HAP-1 (cell line): ENCODE results near the gene SLC5A10.
"Not testable (repeated sequence)": the region's sequence is repeated elsewhere in the genome, so short reads cannot be mapped to it uniquely, and the experiment has no call there.

Experiments used
- DNase-seq, 2 experiments: peaks; one replicate each; pipeline ENCODE4 v3.0.0-alpha.2; 2016 to 2020; ENCODE audit warnings: low spot score in 2 of 2
- H3K27me3 ChIP-seq: fragments of 250-450 bp; sonication (Bioruptor Pico); 2 replicates; pipeline ENCODE4 v1.5.1; 2020; ENCODE audit warnings: low read depth, mild to moderate bottlenecking, moderate library complexity
- H3K36me3 ChIP-seq: fragments of 250-450 bp; sonication (Bioruptor Pico); replicated peaks from 2 replicates; pipeline ENCODE4 v1.5.1; 2020; ENCODE audit warnings: mild to moderate bottlenecking
- H3K4me1 ChIP-seq: fragments of 250-450 bp; sonication (Bioruptor Pico); 2 replicates; pipeline ENCODE4 v1.5.1; 2020; ENCODE audit warnings: mild to moderate bottlenecking
- H3K4me3 ChIP-seq: fragments of 250-450 bp; sonication (Bioruptor Pico); 2 replicates; pipeline ENCODE4 v1.5.1; 2020; ENCODE audit warnings: mild to moderate bottlenecking, moderate library complexity
- H3K9me3 ChIP-seq: fragments of 250-450 bp; sonication (Bioruptor Pico); 2 replicates; pipeline ENCODE4 v1.5.1; 2020; ENCODE audit warnings: mild to moderate bottlenecking, moderate library complexity
- in situ Hi-C: fragments of 300-500 bp; cut with MboI; formaldehyde crosslinking; loops from 3 replicates; pipeline ENCODE4 v1.14.3; 2020; ENCODE audit warnings: low sequenced_read_pairs, inconsistent platforms, mixed read lengths

The SLC5A10 gene

DNA sequence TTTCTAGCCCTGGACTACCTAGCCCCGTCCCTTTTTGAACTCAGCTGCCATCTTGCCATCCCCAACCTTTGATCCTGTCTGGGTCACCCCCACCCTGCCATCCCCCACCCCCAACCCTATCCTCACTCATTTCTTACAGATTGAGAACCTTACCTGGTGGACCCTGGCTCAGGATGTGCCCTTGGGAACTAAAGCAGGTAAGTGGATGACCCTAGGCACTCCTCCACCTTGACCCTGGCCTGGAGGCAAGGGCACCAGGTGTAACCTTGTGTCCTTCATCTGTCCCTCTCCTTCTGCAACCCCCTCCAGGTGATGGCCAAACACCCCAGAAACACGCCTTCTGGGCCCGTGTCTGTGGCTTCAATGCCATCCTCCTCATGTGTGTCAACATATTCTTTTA lies 68.1 kb downstream of the SLC5A10 start:
- H3K4me1 ChIP-seq, result no peaks in the 10 kb centered on the region
- no peaks in the 10 kb centered on the region for H3K27me3 ChIP-seq
- no peak overlapping the region for H3K4me3 ChIP-seq
- no peaks in the 10 kb centered on the region for H3K9me3 ChIP-seq
- H3K36me3 ChIP-seq, result no peaks in the 10 kb centered on the region
- in situ Hi-C loops, result no loop called here
- DNase-seq, result no peak

- H3K36me3 ChIP-seq, H3K9me3 ChIP-seq, H3K4me3 ChIP-seq, H3K27me3 ChIP-seq, H3K4me1 ChIP-seq, in situ Hi-C loops, DNase-seq: not testable (repeated sequence)
These were observed 69.2 kb downstream of the SLC5A10 start for GRCh38 chr17:19021011-19021621.

DNA sequence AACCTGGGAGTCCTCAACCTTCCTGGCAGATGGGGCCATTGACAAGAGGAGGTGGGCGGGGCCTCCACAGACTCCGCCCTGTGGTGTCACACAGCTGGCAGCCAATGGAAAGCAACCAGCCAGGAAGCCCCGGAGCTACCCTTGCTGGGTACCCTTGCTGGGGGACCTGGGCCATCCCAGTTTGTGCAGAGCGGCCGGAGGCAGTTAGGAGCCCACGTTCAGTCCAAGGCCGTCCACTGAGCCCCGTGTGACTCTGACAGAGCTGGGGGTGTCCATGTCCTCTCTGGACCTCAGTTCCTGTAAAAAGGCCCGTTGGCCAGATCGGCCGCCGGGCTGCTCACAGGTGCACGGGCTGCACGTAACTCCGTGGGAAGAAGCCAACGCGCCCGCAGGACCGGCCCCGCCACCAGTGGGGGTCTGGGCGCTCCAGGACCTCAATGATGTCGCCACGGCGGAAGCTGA lies 69.7 kb downstream of the SLC5A10 start:
- peak in 1 of 2 experiments; percentile 66 for DNase-seq
- no peaks in the 10 kb centered on the region for H3K4me1 ChIP-seq
- no peak overlapping the region for H3K4me3 ChIP-seq
- H3K9me3 ChIP-seq, result no peaks in the 10 kb centered on the region
- no peaks in the 10 kb centered on the region for H3K36me3 ChIP-seq
- H3K27me3 ChIP-seq, result no peaks in the 10 kb centered on the region
- in situ Hi-C loops, result no loop called here

GRCh38 chr17:19022128-19022527 lies 70.2 kb downstream of the SLC5A10 start:
- no peak overlapping the region for H3K4me3 ChIP-seq
- in situ Hi-C loops, result no loop called here
- no peaks in the 10 kb centered on the region for H3K9me3 ChIP-seq
- no peaks in the 10 kb centered on the region for H3K27me3 ChIP-seq
- no peaks in the 10 kb centered on the region for H3K36me3 ChIP-seq
- H3K4me1 ChIP-seq, result no peaks in the 10 kb centered on the region
- no peak for DNase-seq

DNA sequence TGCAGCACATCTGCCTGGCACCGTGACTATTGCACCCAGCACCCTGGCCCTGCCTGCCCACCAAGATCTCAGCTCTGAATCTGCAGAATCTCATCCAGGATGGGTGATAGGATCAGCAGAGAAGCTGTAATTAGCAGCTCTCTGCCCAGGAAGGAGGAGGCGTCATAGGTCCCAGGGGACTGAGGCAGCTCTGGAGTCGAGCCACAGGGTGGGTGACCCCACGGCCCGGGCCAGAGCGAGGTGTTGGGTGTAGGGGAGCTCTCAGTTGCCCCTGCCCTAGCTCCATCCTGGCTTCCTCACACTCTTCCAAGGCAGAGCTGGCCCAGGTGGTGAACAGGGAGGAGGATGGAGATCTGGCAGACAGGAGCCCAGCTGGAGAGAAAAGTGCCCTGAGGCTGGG lies 70.8 kb downstream of the SLC5A10 start:
- no peak for DNase-seq
- H3K9me3 ChIP-seq, result no peaks in the 10 kb centered on the region
- H3K4me1 ChIP-seq, result no peaks in the 10 kb centered on the region
- no peaks in the 10 kb centered on the region for H3K27me3 ChIP-seq
- in situ Hi-C loops, result no loop called here
- H3K36me3 ChIP-seq, result no peaks in the 10 kb centered on the region
- no peak overlapping the region for H3K4me3 ChIP-seq

- no peaks in the 10 kb centered on the region for H3K27me3 ChIP-seq
- in situ Hi-C loops, result no loop called here
- no peaks in the 10 kb centered on the region for H3K36me3 ChIP-seq
- H3K4me3 ChIP-seq, result no peak overlapping the region
- no peaks in the 10 kb centered on the region for H3K4me1 ChIP-seq
- DNase-seq, result no peak
- no peaks in the 10 kb centered on the region for H3K9me3 ChIP-seq
These were observed 71.4 kb downstream of the SLC5A10 start for GRCh38 chr17:19023209-19023999.

GRCh38 chr17:19024101-19025078 lies 72.4 kb downstream of the SLC5A10 start:
- Histone ChIP-seq H3K27me3 (no peaks in the 10 kb centered on the region), H3K9me3 (no peaks in the 10 kb centered on the region), H3K4me1 (no peaks in the 10 kb centered on the region), H3K4me3 (no peak overlapping the region), H3K36me3 (no peaks in the 10 kb centered on the region)
- no peak for DNase-seq
- in situ Hi-C loops, result no loop called here

GRCh38 chr17:19028671-19029070 lies 76.7 kb downstream of the SLC5A10 start:
- in situ Hi-C loops, H3K4me3 ChIP-seq: not testable (repeated sequence)

GRCh38 chr17:19029740-19030139 lies 77.8 kb downstream of the SLC5A10 start:
- DNase-seq, H3K27me3 ChIP-seq, H3K9me3 ChIP-seq, H3K36me3 ChIP-seq, in situ Hi-C loops, H3K4me1 ChIP-seq, H3K4me3 ChIP-seq: not testable (repeated sequence)

More at GRCh38 chr17:19028671-19029070, 76.7 kb downstream of the SLC5A10 start:
- not testable (repeated sequence) for H3K4me1 ChIP-seq, H3K27me3 ChIP-seq, H3K36me3 ChIP-seq, H3K9me3 ChIP-seq, DNase-seq

GRCh38 chr17:19030771-19031449 lies 78.9 kb downstream of the SLC5A10 start:
- in situ Hi-C loops, result not testable (repeated sequence)

DNA sequence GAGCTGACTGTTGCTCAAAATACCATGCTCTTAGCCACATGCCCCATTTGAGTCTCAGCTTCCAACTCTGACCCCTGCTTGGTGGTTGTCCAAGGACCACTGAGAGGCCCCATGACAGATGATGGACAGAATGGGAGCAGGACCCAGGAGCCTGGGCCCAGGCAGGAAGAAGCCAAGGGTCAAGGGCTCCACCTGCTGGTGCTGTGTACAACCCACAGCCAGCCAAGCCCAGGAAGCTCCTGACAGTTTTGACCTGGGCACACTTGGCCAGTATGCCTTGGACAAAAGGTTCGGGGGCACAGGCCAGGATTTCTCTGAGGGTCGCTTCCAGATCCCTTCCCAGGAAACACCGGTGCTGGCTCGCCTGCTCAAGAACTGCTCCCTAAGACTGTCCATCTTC lies 79.8 kb downstream of the SLC5A10 start:
- H3K9me3 ChIP-seq, H3K27me3 ChIP-seq, in situ Hi-C loops, H3K4me3 ChIP-seq, H3K36me3 ChIP-seq, H3K4me1 ChIP-seq: not testable (repeated sequence)
- peak in 1 of 2 experiments; percentile 92 for DNase-seq

More at GRCh38 chr17:19030771-19031449, 78.9 kb downstream of the SLC5A10 start:
- H3K9me3 ChIP-seq, H3K4me3 ChIP-seq, H3K36me3 ChIP-seq, DNase-seq, H3K27me3 ChIP-seq, H3K4me1 ChIP-seq: not testable (repeated sequence)

GRCh38 chr17:19032377-19032988 lies 80.5 kb downstream of the SLC5A10 start:
- H3K4me3 ChIP-seq, H3K4me1 ChIP-seq, H3K36me3 ChIP-seq, H3K27me3 ChIP-seq, DNase-seq, H3K9me3 ChIP-seq, in situ Hi-C loops: not testable (repeated sequence)

DNA sequence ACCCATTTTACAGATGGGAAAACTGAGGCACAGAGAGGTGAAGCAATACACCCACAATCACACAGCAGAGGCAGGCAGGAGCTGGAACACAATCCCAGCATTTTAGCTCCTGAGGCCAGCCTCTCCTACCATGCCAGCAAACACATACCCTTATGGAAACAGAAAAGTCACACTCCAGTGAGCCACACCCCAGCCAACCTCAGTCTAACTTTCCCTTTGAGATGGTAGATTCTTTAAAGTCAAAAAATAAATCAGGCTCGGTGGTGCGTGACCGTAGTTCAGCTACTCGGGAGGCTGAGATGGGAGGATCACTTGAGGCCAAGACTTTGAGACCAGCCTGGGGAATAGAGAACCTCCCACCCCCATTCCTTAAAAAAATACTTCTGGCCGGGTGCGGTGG lies 84.2 kb downstream of the SLC5A10 start:
- H3K36me3 ChIP-seq, in situ Hi-C loops, H3K4me3 ChIP-seq, H3K27me3 ChIP-seq, DNase-seq, H3K9me3 ChIP-seq, H3K4me1 ChIP-seq: not testable (repeated sequence)
